Fibroblast of pulmonary artery (primary cell): ENCODE data around the gene CDH24.

Experiments
- DNase-seq: peaks from one replicate; pipeline ENCODE4 v3.0.0-alpha.2; 2010; ENCODE audit warnings: low read depth
- H3K4me3 ChIP-seq: replicated peaks from 2 replicates; pipeline ENCODE4 v1.5.1; 2011; ENCODE audit warnings: low read depth, mild to moderate bottlenecking, control low read depth, low read length, moderate library complexity
- TF ChIP-seq, protein P1 (sequence below): IDR thresholded peaks from 2 replicates; pipeline ENCODE4 v1.5.1; 2011; ENCODE audit warnings: mild to moderate bottlenecking, control low read depth, low read length, inconsistent platforms; ENCODE audit errors: missing control alignments

CDH24 gene

DNA sequence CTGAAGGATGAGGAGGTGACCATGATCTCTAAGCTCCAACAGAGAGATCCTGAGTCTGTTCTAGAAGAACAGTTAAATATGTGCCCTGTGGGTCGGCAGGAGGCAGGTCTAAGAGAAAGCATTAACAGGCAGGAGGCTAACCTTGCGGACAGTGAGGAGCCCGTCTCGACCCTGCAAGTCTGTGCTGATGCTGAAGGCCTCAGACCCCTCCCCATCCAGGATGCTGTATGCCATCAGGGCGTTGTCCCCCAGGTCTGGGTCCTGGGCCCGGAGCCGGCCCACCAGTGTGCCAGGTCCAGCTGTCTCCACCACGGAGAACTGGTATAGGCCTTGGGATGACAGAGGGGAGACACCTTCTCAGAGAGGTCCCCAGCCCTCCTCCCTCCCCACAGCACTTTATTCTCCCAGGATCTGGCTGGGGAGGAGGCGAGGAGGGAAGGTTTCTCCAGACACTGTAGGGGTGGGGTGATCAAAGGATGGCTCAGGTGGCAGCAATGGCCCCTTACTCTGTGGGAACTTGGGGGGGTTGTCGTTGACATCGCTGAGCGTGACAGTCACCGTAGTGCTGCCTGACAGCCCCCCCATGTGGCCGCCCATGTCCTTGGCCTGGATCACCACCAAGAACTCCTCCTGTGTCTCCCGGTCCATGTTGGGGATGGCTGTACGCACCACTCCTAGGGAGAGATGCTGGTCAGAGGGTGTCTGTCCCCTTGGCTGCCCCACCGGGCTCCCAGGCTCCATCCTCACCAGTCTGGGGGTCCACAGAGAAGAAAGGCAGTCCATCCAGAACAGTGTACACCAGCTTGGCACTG is 3.1 kb downstream of the CDH24 start:
- no peak overlapping the region for H3K4me3 ChIP-seq
- TF ChIP-seq, protein P1, sequence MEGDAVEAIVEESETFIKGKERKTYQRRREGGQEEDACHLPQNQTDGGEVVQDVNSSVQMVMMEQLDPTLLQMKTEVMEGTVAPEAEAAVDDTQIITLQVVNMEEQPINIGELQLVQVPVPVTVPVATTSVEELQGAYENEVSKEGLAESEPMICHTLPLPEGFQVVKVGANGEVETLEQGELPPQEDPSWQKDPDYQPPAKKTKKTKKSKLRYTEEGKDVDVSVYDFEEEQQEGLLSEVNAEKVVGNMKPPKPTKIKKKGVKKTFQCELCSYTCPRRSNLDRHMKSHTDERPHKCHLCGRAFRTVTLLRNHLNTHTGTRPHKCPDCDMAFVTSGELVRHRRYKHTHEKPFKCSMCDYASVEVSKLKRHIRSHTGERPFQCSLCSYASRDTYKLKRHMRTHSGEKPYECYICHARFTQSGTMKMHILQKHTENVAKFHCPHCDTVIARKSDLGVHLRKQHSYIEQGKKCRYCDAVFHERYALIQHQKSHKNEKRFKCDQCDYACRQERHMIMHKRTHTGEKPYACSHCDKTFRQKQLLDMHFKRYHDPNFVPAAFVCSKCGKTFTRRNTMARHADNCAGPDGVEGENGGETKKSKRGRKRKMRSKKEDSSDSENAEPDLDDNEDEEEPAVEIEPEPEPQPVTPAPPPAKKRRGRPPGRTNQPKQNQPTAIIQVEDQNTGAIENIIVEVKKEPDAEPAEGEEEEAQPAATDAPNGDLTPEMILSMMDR = peak; percentile 29
- no peak for DNase-seq

DNA sequence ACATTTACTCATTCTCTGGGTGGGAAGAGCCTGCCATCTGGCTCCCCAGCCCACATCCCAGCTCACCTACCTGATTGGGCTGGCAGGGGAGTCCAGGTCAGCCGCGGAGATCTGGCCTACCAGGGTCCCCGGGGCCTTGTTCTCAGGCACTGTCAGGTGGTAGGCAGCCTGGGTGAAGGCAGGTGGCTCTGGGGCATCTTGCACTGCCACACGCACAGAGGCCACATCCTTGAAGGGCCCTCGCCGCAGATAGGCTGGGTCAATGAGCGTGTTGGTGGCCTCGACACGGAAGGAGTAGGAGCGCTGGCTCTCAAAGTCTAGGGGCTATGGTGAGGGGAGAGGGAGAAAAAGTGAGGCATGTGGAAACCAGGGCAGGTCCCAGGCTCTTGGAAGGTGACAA is 3.9 kb downstream of the CDH24 start:
- TF ChIP-seq, protein P1 = no peak
- no peak for DNase-seq

DNA sequence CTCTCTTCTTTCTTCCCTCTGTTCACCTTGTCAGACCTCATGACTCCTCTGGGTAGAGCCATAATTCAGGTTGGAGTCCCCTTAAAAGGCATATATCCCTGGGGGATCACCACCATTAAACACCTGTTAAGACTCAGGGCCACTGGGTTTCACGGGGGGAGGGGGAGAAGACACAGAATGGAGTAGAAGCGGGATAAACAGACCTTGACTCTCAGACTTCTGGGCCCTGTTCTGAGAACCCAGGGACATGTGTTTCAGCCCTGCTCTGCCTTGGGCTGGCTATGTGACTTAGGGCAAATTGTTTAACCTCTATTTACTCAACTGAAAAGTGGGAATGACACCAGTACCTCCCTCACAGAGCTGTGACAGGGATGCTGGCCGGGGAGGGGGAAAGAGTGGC is 4.6 kb downstream of the CDH24 start:
- no peak overlapping the region for H3K4me3 ChIP-seq
- TF ChIP-seq, protein P1 = no peak
- DNase-seq = no peak

More for the DNA sequence above, 3.9 kb downstream of the CDH24 start:
- H3K4me3 ChIP-seq = no peak overlapping the region

DNA sequence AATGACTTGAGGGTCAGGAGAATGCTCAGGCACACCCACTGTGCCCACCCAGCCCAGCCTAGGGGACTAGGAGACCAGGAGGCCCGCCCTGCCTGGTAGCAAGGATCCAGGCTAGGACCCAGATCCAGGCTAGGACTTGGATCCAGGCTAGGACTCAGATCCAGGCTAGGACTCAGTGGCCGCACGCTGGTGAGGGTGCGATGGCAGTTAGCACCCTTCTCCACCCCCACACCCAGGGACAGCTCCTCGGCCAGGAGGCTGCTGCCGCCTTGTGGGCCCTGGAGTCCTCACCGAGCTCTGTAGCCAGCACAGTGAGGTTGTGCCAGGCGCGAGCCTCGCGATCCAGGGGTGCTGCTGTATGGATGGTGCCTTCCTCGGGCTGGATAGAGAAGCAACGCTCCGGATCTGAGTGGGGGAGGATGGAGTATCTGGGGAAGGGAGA is 5.1 kb downstream of the CDH24 start:
- TF ChIP-seq, protein P1 = peak; percentile 31
- DNase-seq = no peak
- no peak overlapping the region for H3K4me3 ChIP-seq

DNA sequence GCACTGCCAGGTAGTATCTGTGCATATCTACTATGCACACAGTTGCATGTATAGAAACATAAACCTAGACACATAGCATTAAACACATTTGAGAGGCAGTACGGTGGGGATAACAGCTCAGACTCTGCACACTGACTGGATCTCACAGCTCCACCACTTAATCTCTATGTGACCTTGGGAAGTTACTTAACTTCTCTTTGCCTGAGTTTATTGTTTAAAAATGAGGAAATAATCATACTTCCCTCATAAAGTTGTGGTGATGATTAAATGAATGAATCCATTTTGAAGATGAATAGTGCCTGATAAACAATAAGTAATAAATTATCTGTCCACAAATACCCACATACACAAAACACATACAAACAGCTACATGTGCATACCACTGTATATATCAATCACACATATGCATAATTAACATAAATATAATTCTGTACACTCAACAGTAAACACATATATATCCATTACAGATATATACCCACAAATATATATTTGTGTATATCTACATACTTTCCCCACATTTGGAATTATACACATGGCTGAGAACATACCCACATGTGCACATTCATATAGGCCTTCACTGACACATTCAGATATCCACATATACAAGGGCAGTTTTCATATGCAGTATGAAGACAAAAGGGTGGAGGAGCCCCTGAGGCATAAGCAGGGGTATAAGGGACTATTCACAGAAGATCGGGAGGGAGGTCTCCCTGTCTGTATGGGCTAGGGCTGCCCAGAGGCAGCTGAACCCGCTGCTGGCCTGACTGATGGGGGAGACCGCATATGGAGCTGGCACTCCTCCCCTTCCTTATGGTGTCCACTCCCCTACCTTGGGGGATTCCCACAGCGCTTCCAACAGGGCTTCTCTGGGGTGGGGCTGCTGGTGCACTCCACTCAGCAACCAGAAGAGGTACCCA is 5.9 kb downstream of the CDH24 start:
- TF ChIP-seq, protein P1 = no peak
- H3K4me3 ChIP-seq = no peak overlapping the region
- DNase-seq = no peak

DNA sequence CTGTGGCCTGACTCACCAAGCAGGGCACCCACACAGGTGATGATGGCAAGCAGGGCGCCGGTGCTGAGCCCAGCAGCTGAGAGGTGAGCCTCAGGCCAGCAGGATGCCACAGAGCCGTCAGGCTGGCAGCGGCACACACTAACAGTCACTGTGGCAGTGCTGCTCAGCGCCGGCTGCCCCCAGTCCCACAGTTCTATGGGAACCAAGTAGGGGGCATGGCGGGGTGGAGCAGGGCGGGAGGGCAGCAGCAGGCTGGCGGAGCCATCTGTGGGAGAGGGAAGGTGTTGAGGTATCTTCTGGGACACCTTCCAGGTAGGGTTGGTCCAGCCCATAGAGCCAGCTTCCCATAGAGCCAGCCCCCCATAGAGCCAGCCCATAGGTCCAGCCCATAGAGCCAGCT is 8.3 kb downstream of the CDH24 start:
- H3K4me3 ChIP-seq = no peak overlapping the region
- DNase-seq = no peak
- TF ChIP-seq, protein P1 = no peak
